ENCODE results near the gene NFASC.

The NFASC gene

DNA sequence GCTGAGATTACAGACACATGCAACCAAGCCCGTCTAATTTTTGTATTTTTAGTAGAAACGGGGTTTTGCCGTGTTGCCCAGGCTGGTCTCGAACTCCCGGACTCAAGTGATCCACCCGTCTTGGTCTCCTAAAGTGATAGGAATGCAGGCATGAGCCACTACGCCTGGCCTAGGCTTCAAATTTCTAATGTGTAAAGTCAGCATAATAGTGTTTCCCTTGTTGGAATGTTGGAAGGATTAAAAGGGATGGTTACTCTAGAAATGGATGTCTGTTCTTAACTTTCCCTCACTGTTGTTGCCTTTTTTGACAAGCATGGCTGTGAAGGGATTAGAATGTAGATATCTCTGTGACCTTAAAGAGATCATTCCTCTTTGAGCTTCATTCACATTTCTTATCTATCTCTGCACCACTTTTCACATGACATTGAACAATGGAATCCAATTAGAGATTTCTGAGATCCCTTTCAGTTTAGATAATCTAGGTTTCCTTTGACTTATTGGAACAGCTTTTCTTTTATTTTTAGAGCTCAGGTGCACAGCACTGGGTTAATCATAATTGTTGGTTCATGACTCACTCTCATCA, 33.7 kb downstream of the NFASC start:
- H3K9ac ChIP-seq (ENCODE audit: low read length in 2 of 2): no peak overlapping the region
- no peak overlapping the region for H3K27ac ChIP-seq (ENCODE audit: low read length)

DNA sequence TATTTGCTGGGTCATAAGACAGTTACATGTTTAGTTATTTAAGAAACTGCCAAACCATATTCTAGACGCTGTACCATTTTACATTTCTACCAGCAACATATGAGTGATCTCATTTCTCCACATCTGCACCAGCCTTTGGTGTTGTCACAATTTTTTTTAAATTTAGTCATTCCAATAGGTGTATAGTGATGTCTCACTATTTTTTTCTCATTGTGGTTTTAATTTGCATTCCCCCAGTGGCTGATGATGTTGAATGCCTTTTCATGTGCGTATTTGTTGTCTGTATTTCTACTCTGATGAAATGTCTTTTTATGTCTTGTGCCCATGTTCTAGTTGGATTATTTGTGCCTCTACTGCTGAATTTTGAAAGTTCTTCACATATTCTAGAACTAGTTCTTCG, 38.4 kb downstream of the NFASC start:
- no peak overlapping the region for H3K9ac ChIP-seq (ENCODE audit: low read length in 2 of 2)
- peaks cover 0 to 2% of the 10 kb centered on the region in 2 donors for H3K9me3 ChIP-seq (ENCODE audit: control insufficient read depth in 2 of 2, low read length in 2 of 2)
- H3K4me3 ChIP-seq (ENCODE audit: low read length in 2 of 2): no peak overlapping the region
- no peak overlapping the region for H3K27ac ChIP-seq (ENCODE audit: low read length)
- no peaks in the 10 kb centered on the region for H3K27me3 ChIP-seq (ENCODE audit: control insufficient read depth in 1 of 2, insufficient read depth in 2 of 2, low read length in 2 of 2)
- peaks cover 3% of the 10 kb centered on the region for H3K4me1 ChIP-seq (ENCODE audit: control insufficient read depth, insufficient read depth, low read length)
- H3K36me3 ChIP-seq (ENCODE audit: control insufficient read depth in 2 of 2, insufficient read depth in 2 of 2, low read length in 2 of 2): no peaks in the 10 kb centered on the region

More for the DNA sequence above, 33.7 kb downstream of the NFASC start:
- Histone ChIP-seq H3K4me3 (ENCODE audit: low read length in 2 of 2) (no peak overlapping the region), H3K9me3 (ENCODE audit: control insufficient read depth in 2 of 2, low read length in 2 of 2) (no peaks in the 10 kb centered on the region), H3K4me1 (ENCODE audit: control insufficient read depth, insufficient read depth, low read length) (peaks cover 6% of the 10 kb centered on the region), H3K27me3 (ENCODE audit: control insufficient read depth in 1 of 2, insufficient read depth in 2 of 2, low read length in 2 of 2) (no peaks in the 10 kb centered on the region), H3K36me3 (ENCODE audit: control insufficient read depth in 2 of 2, insufficient read depth in 2 of 2, low read length in 2 of 2) (no peaks in the 10 kb centered on the region)

DNA sequence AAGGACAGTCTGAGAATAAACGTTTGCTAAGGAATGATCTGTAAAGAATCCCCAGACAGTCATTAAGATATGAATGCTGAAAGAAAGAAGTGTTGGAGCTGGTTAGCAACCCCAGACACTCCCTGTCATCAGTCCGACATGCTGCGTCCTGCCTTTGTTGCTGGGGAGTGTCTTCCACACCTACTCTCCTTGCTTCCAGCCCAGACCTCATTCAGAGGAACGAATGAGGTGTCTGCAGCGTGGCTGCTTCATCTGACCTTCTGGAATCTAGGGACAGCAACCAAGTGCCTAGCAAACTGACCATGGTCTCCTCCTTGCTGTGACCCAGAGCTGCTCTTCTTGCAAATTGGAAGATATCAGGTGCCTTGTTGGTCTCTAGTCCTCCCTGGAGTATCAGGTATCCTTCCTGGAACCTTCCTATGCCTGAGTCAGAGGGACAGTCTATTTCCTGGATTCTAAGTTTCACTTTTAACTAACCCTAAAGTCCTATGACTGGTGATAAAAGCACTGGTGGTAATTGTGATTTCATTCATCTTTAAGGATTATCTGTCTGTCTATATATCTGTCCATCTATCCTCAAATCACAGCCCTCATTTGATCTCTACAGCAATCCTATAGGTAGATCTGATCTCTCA, 45.3 kb downstream of the NFASC start:
- Histone ChIP-seq H3K9me3 (ENCODE audit: control insufficient read depth in 2 of 2, low read length in 2 of 2) (no peaks in the 10 kb centered on the region), H3K4me1 (ENCODE audit: control insufficient read depth, insufficient read depth, low read length) (peaks cover 3% of the 10 kb centered on the region), H3K9ac (ENCODE audit: low read length in 2 of 2) (no peak overlapping the region), H3K27ac (ENCODE audit: low read length) (no peak overlapping the region), H3K36me3 (ENCODE audit: control insufficient read depth in 2 of 2, insufficient read depth in 2 of 2, low read length in 2 of 2) (peaks cover 1 to 3% of the 10 kb centered on the region in 2 donors), H3K4me3 (ENCODE audit: low read length in 2 of 2) (peak overlapping the region in 1 of 2 donors; percentile 14), H3K27me3 (ENCODE audit: control insufficient read depth in 1 of 2, insufficient read depth in 2 of 2, low read length in 2 of 2) (no peaks in the 10 kb centered on the region)

DNA sequence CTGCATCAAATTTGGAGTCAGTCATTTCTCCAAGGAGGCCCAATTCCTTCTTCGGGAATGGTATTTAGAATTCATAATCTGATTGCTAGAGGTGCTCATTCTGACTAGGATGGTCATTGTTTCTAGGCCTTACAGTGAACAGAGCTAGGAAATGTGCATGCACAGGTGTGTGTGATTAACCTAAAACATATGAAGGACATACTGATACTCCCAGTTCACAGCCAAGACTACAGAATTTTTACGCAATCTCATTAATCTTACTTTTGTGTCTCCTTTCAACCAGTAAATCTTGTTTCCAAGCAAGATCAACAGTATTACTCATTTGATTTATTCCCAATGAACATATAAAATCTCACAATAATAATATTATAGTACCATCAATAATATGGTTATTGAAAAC, 47.1 kb downstream of the NFASC start:
- H3K4me3 ChIP-seq (ENCODE audit: low read length in 2 of 2): no peak overlapping the region
- H3K4me1 ChIP-seq (ENCODE audit: control insufficient read depth, insufficient read depth, low read length): peaks cover 4% of the 10 kb centered on the region
- H3K9ac ChIP-seq (ENCODE audit: low read length in 2 of 2): no peak overlapping the region
- no peaks in the 10 kb centered on the region for H3K9me3 ChIP-seq (ENCODE audit: control insufficient read depth in 2 of 2, low read length in 2 of 2)
- no peak overlapping the region for H3K27ac ChIP-seq (ENCODE audit: low read length)
- no peaks in the 10 kb centered on the region for H3K27me3 ChIP-seq (ENCODE audit: control insufficient read depth in 1 of 2, insufficient read depth in 2 of 2, low read length in 2 of 2)
- H3K36me3 ChIP-seq (ENCODE audit: control insufficient read depth in 2 of 2, insufficient read depth in 2 of 2, low read length in 2 of 2): peaks cover 6 to 7% of the 10 kb centered on the region in 2 donors

DNA sequence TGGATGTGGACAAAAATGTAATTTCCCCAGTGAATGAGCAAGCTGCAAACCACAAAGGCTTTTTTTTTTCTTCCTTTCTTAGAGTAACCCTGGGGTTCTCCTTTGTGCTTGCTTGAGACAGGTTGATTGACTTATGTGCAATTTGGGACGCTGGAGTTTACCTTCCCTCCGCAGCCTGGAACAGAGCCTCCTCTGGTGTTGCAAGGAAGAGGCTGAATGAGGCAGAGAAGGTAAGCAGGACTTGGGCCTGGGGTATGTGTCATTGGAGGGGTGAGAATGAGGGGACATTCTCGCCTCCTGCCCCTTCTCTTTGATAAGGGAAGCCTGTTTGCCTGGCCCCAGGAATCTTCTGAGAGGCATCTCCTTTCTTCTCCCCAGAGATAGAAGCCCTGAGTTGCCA, 49.8 kb downstream of the NFASC start:
- H3K27me3 ChIP-seq (ENCODE audit: control insufficient read depth in 1 of 2, insufficient read depth in 2 of 2, low read length in 2 of 2): no peaks in the 10 kb centered on the region
- H3K27ac ChIP-seq (ENCODE audit: low read length): no peak overlapping the region
- H3K4me1 ChIP-seq (ENCODE audit: control insufficient read depth, insufficient read depth, low read length): peaks cover 7% of the 10 kb centered on the region
- H3K9me3 ChIP-seq (ENCODE audit: control insufficient read depth in 2 of 2, low read length in 2 of 2): no peaks in the 10 kb centered on the region
- no peak overlapping the region for H3K4me3 ChIP-seq (ENCODE audit: low read length in 2 of 2)
- no peak overlapping the region for H3K9ac ChIP-seq (ENCODE audit: low read length in 2 of 2)
- peaks cover 7 to 10% of the 10 kb centered on the region in 2 donors for H3K36me3 ChIP-seq (ENCODE audit: control insufficient read depth in 2 of 2, insufficient read depth in 2 of 2, low read length in 2 of 2)

DNA sequence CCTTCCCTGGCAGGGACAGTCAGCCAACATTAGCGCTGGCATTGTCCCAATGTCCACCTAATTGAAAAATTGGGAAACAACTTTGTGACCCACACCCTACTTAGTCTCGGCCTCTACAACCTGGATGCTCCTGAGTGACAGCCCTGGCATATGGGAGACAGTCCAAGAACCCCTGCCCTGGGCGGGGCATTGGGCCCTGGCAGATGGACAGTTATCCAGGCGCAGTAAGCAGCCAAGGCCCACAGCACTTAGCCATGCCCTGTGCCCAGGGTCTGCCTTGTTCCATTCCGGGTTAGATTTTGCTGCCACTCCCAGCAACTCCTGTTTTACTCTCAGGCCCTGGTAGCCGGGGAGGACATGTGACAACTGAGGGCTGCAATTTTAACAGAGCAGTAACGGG, 50.3 kb downstream of the NFASC start:
- H3K4me3 ChIP-seq (ENCODE audit: low read length in 2 of 2): no peak overlapping the region
- H3K9ac ChIP-seq (ENCODE audit: low read length in 2 of 2): no peak overlapping the region
- H3K27ac ChIP-seq (ENCODE audit: low read length): no peak overlapping the region
- peaks cover 7 to 10% of the 10 kb centered on the region in 2 donors for H3K36me3 ChIP-seq (ENCODE audit: control insufficient read depth in 2 of 2, insufficient read depth in 2 of 2, low read length in 2 of 2)
- peaks cover 7% of the 10 kb centered on the region for H3K4me1 ChIP-seq (ENCODE audit: control insufficient read depth, insufficient read depth, low read length)
- H3K9me3 ChIP-seq (ENCODE audit: control insufficient read depth in 2 of 2, low read length in 2 of 2): no peaks in the 10 kb centered on the region
- H3K27me3 ChIP-seq (ENCODE audit: control insufficient read depth in 1 of 2, insufficient read depth in 2 of 2, low read length in 2 of 2): no peaks in the 10 kb centered on the region

DNA sequence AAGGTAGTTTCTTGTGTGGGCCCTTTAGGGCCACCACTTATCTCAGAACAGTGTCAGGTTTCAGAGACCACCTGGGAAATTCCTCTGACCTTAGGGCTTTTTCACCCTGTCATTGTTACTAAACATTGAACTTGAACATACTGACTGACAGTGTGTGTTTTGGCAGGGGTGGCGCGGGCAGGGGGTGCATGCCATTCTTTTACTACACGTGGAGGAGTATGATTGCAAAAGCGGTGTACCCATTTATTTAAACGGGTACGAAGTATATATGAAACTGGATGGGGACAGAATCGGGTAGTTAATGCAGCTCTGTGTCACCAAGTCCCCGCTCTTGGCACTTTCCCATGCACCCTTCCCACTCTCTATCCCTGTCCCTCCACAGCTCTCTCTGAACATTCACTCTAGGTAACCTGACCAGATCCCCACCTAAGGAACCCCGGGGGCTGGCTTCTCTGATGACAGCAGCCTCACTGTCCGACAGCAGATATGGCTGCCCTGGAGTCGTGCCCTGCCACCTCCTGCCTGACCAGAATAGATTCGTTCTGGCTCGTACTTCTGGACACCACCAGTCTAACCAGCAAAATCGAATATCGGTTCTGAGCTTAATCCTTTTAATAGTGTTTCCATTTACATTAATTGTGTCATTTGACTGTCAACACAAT, 51.3 kb downstream of the NFASC start:
- H3K9ac ChIP-seq (ENCODE audit: low read length in 2 of 2): no peak overlapping the region

DNA sequence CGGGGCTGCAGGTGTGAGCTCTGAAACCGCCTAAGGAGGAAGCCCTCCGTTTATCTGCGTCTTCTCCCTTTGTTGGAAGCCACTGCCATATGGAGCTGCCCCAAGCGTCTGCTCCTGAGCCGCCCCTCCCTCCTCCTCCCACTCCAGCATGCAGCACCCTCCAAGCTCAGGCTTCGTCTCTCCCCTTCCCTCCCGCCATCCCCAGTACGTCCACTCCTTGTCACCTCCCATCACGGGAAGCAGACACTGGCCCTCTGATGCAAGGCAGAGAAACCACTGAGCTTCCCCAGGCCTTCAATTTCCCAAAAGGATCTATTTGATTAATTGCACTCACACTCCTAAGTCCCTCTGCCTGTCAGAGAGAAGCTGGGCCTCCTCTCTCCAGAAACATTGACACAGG, 52.5 kb downstream of the NFASC start:
- Histone ChIP-seq H3K27me3 (ENCODE audit: control insufficient read depth in 1 of 2, insufficient read depth in 2 of 2, low read length in 2 of 2) (no peaks in the 10 kb centered on the region), H3K9me3 (ENCODE audit: control insufficient read depth in 2 of 2, low read length in 2 of 2) (no peaks in the 10 kb centered on the region), H3K27ac (ENCODE audit: low read length) (peak overlapping the region; percentile 6), H3K4me1 (ENCODE audit: control insufficient read depth, insufficient read depth, low read length) (peaks cover 7% of the 10 kb centered on the region), H3K9ac (ENCODE audit: low read length in 2 of 2) (no peak overlapping the region), H3K4me3 (ENCODE audit: low read length in 2 of 2) (no peak overlapping the region), H3K36me3 (ENCODE audit: control insufficient read depth in 2 of 2, insufficient read depth in 2 of 2, low read length in 2 of 2) (peaks cover 13 to 17% of the 10 kb centered on the region in 2 donors)

More for the DNA sequence above, 51.3 kb downstream of the NFASC start:
- no peaks in the 10 kb centered on the region for H3K9me3 ChIP-seq (ENCODE audit: control insufficient read depth in 2 of 2, low read length in 2 of 2)
- peaks cover 7% of the 10 kb centered on the region for H3K4me1 ChIP-seq (ENCODE audit: control insufficient read depth, insufficient read depth, low read length)
- H3K36me3 ChIP-seq (ENCODE audit: control insufficient read depth in 2 of 2, insufficient read depth in 2 of 2, low read length in 2 of 2): peaks cover 7 to 10% of the 10 kb centered on the region in 2 donors
- no peak overlapping the region for H3K27ac ChIP-seq (ENCODE audit: low read length)
- H3K27me3 ChIP-seq (ENCODE audit: control insufficient read depth in 1 of 2, insufficient read depth in 2 of 2, low read length in 2 of 2): no peaks in the 10 kb centered on the region
- H3K4me3 ChIP-seq (ENCODE audit: low read length in 2 of 2): no peak overlapping the region

DNA sequence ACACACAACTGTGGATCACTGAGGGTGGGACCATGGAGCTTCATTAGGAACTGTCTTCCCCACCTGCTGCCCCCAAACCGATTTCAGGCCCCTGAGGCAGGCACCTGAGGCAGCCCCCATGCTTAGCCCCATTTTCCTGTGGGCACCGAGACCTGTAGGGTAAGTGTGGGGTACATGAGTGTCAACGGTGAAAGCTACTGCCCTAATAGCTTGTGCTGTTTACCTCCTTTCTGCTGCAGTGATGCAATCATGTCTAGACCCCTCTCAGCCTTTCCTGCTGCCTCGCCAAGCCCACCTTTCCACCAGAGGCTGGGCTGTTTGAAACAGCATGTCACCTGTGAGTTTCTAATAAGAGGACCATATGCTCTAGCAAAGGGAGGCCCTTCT, 53.0 kb downstream of the NFASC start:
- Histone ChIP-seq H3K9ac (ENCODE audit: low read length in 2 of 2) (no peak overlapping the region), H3K27ac (ENCODE audit: low read length) (no peak overlapping the region), H3K36me3 (ENCODE audit: control insufficient read depth in 2 of 2, insufficient read depth in 2 of 2, low read length in 2 of 2) (peaks cover 13 to 21% of the 10 kb centered on the region in 2 donors), H3K4me1 (ENCODE audit: control insufficient read depth, insufficient read depth, low read length) (peaks cover 7% of the 10 kb centered on the region), H3K9me3 (ENCODE audit: control insufficient read depth in 2 of 2, low read length in 2 of 2) (no peaks in the 10 kb centered on the region), H3K4me3 (ENCODE audit: low read length in 2 of 2) (no peak overlapping the region), H3K27me3 (ENCODE audit: control insufficient read depth in 1 of 2, insufficient read depth in 2 of 2, low read length in 2 of 2) (no peaks in the 10 kb centered on the region)

DNA sequence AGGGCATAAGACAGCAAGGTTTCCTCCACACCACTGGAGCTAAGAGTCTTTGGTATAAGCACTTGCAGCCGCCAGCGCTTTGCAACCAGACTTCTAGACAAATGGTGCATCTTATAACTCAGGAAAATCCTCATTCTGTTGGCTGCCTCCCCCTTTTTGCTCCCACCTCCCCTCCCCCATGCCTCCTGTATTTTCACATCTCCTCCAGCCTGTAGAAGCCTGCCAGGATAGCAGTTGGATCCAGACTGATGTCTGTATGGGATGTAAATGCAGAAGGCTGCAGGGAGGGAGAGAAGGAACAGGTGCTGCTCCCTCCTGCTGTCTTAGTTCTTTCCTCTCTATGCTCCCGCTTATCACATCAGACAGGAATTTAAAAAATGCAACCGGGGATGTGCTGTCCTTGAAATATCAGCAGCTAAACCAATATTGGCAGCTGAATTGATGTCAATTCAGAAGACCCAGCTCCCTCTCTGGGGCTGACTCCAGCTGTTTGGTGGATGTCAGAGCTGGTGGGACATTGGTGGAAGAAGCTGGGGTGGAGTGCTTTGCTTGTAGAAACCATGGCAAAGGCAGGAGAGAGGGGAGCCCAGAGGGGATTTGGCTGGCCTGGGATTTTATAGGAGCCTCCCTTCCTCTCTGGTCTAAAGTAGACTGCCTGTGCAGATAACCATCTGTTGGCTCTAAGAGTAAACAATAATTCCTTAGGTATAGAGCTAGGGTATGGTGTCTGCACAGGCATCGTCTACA, 53.5 kb downstream of the NFASC start:
- H3K9me3 ChIP-seq (ENCODE audit: control insufficient read depth in 2 of 2, low read length in 2 of 2): no peaks in the 10 kb centered on the region
- H3K9ac ChIP-seq (ENCODE audit: low read length in 2 of 2): no peak overlapping the region
- no peaks in the 10 kb centered on the region for H3K27me3 ChIP-seq (ENCODE audit: control insufficient read depth in 1 of 2, insufficient read depth in 2 of 2, low read length in 2 of 2)
- H3K36me3 ChIP-seq (ENCODE audit: control insufficient read depth in 2 of 2, insufficient read depth in 2 of 2, low read length in 2 of 2): peaks cover 13 to 21% of the 10 kb centered on the region in 2 donors
- H3K4me1 ChIP-seq (ENCODE audit: control insufficient read depth, insufficient read depth, low read length): peaks cover 7% of the 10 kb centered on the region
- no peak overlapping the region for H3K4me3 ChIP-seq (ENCODE audit: low read length in 2 of 2)
- no peak overlapping the region for H3K27ac ChIP-seq (ENCODE audit: low read length)

Measured in stomach smooth muscle (tissue), 2 donors.